CD4-positive, alpha-beta memory T cell (primary cell): ENCODE measurements around the gene CDHR4. TPM values are rescaled to one million over a fixed set of nuclear protein-coding genes. Genes with fewer than 3 reads are reported as not detected.
A peak's percentile ranks its signal among the peaks of the same experiment; 100 is the strongest.
"Not testable (repeated sequence)": the region's sequence is repeated elsewhere in the genome, so short reads cannot be mapped to it uniquely, and the experiment has no call there.

ENCODE experiments used
- CTCF ChIA-PET: fragments of 350-600 bp; sonication (Branson Sonifier 250); formaldehyde crosslinking; loops from one replicate; lab custom pipeline; 2021; ENCODE audit warnings: inconsistent platforms; ENCODE audit not compliant: partially characterized antibody; lab: Charles Lee
- POLR2A ChIA-PET: fragments of 350-600 bp; sonication (Branson Sonifier 250); formaldehyde crosslinking; loops from one replicate; lab custom pipeline; 2021; ENCODE audit not compliant: partially characterized antibody; lab: Charles Lee
- DNase-seq, 5 donors: peaks; one replicate each; pipeline versions ENCODE4 v3.0.0 to v3.0.0-alpha.2; 2020 to 2022; ENCODE audit warnings: mixed read lengths in 1 of 5
- H3K27ac ChIP-seq: one replicate; pipeline ENCODE4 v1.7.0; 2013; ENCODE audit warnings: low read depth, low read length
- H3K27me3 ChIP-seq: 2 replicates; pipeline ENCODE4 v1.7.0; 2013; ENCODE audit warnings: mild to moderate bottlenecking, low read length, moderate library complexity; ENCODE audit not compliant: insufficient read depth
- H3K36me3 ChIP-seq: 2 replicates; pipeline ENCODE4 v1.7.0; 2013; ENCODE audit warnings: mild to moderate bottlenecking, low read length, moderate library complexity; ENCODE audit not compliant: insufficient read depth
- H3K4me1 ChIP-seq: 2 replicates; pipeline ENCODE4 v1.7.0; 2013; ENCODE audit warnings: mild to moderate bottlenecking, low read length, moderate library complexity; ENCODE audit not compliant: insufficient read depth
- H3K4me3 ChIP-seq, 2 donors: one replicate each; pipeline ENCODE4 v1.7.0; 2013; ENCODE audit warnings: low read length in 2 of 2, mild to moderate bottlenecking in 1 of 2
- H3K9me3 ChIP-seq, 2 donors: one replicate each; pipeline ENCODE4 v1.7.0; 2013; ENCODE audit warnings: low read length in 2 of 2, control low read depth in 1 of 2; ENCODE audit not compliant: control insufficient read depth in 1 of 2
- H3K27ac Mint-ChIP-seq, 7 donors: one replicate each; pipeline ENCODE4 v1.8.0; 2020 to 2021; ENCODE audit warnings: mixed read lengths in 7 of 7, mild to moderate bottlenecking in 6 of 7, inconsistent platforms in 3 of 7, moderate library complexity in 3 of 7
- H3K27me3 Mint-ChIP-seq, 2 donors: one replicate each; pipeline ENCODE4 v1.8.0; 2020 to 2021; ENCODE audit warnings: mixed read lengths in 2 of 2
- H3K36me3 Mint-ChIP-seq, 2 donors: one replicate each; pipeline ENCODE4 v1.8.0; 2020 to 2021; ENCODE audit warnings: mixed read lengths in 2 of 2, inconsistent platforms in 1 of 2, mild to moderate bottlenecking in 1 of 2
- H3K4me1 Mint-ChIP-seq, 4 donors: one replicate each; pipeline ENCODE4 v1.8.0; 2020 to 2021; ENCODE audit warnings: mixed read lengths in 4 of 4, mild to moderate bottlenecking in 1 of 4
- H3K4me3 Mint-ChIP-seq, 8 donors: one replicate each; pipeline ENCODE4 v1.8.0; 2020 to 2021; ENCODE audit warnings: mixed read lengths in 8 of 8, mild to moderate bottlenecking in 7 of 8, moderate library complexity in 6 of 8, inconsistent platforms in 3 of 8
- H3K9me3 Mint-ChIP-seq, 8 donors: one replicate each; pipeline ENCODE4 v1.8.0; 2020 to 2021; ENCODE audit warnings: mixed read lengths in 8 of 8, mild to moderate bottlenecking in 5 of 8, inconsistent platforms in 3 of 8, moderate library complexity in 1 of 8
- intact Hi-C: fragments of 100-400 bp; cut with micrococcal nuclease; formaldehyde crosslinking; loops from one replicate; pipeline ENCODE4 v1.15.1; 2023
- polyA plus RNA-seq, 2 donors: library from polyadenylated mRNA; unstranded; fragments of 300-500 nt; fragmentation: Illumina TruSeq; gene quantifications; one replicate each; pipeline ENCODE4 v1.2.3, GENCODE V29; 2021
- total RNA-seq, 2 experiments: library from RNA; stranded (reverse); gene quantifications; one replicate each; pipeline ENCODE4 v1.2.3, GENCODE V29; 2021

The CDHR4 gene
- total and polyA plus RNA-seq, 4 experiments from 2014 or later, result 0.17 TPM; not detected in 3

- Mint-ChIP-seq H3K36me3 (peaks cover 6 to 15% of the 10 kb centered on the region in 2 donors), H3K27me3 (peaks cover 0 to 2% of the 10 kb centered on the region in 2 donors), H3K4me1 (peaks cover 17 to 44% (median 27%) of the 10 kb centered on the region in 4 donors), H3K27ac (peak overlapping the region in 5 of 7 donors; percentile 22 to 82 (median 46)), H3K4me3 (no peak overlapping the region), H3K9me3 (peaks cover 0 to 4% (median 0%) of the 10 kb centered on the region in 8 donors)
- intact Hi-C loops, result loop anchor here (5.0 kb wide), 1 partner anchor 69 kb away; the partner anchor contains the start of gene TRAIP
- Histone ChIP-seq H3K27me3 (no peaks in the 10 kb centered on the region), H3K4me1 (peaks cover 27% of the 10 kb centered on the region), H3K9me3 (no peaks in the 10 kb centered on the region), H3K4me3 (no peak overlapping the region), H3K27ac (no peak overlapping the region), H3K36me3 (no peaks in the 10 kb centered on the region)
- ChIA-PET POLR2A (interaction anchor here (1.0 to 3.5 kb wide), 2 partner anchors 16 to 69 kb away, joined by 4 to 46 read pairs; partner anchors contain the start of genes AMIGO3 and INKA1), CTCF (interaction anchor here (3.0 to 3.7 kb wide), 2 partner anchors 14 to 51 kb away, joined by 12 to 20 read pairs; partner anchors contain the start of gene INKA1)
- DNase-seq, result no peak
Observed at GRCh38 chr3:49788056-49788455, 11.6 kb downstream of the CDHR4 start.

DNA sequence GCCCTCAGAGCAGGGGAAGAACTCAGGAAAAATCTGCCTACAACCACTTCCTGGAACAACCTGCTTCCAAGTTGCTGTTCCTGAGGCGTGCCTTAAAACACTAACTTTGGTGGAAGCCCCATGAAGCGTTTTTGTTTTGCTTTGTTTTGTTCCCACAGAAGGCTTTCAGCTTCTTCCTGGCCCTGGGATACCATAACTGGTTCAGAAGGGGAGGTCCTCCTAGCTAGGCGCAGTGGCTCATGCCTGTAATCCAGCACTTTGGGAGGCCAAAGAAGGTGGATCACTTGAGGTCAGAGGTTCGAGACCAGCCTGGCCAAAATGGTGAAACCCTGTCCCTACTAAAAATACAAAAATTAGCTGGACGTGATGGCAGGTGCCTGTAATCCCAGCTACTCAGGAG lies 12.1 kb downstream of the CDHR4 start:
- Histone ChIP-seq H3K36me3 (no peaks in the 10 kb centered on the region), H3K27ac (no peak overlapping the region), H3K27me3 (no peaks in the 10 kb centered on the region), H3K9me3 (no peaks in the 10 kb centered on the region), H3K4me3 (peak overlapping the region in 1 of 2 donors; percentile 89), H3K4me1 (peaks cover 27% of the 10 kb centered on the region)
- Mint-ChIP-seq H3K27me3 (peaks cover 0 to 2% of the 10 kb centered on the region in 2 donors), H3K4me1 (peaks cover 17 to 45% (median 27%) of the 10 kb centered on the region in 4 donors), H3K27ac (peak overlapping the region; percentile 98 to 99 (median 99)), H3K36me3 (peaks cover 6 to 15% of the 10 kb centered on the region in 2 donors), H3K9me3 (peaks cover 0 to 4% (median 0%) of the 10 kb centered on the region in 8 donors), H3K4me3 (peak overlapping the region in 5 of 8 donors; percentile 13 to 96 (median 92))
- POLR2A ChIA-PET, result interaction anchor here (0.7 to 3.5 kb wide), 5 partner anchors 16 to 152 kb away, joined by 4 to 46 read pairs (median 4); partner anchors contain the start of genes AMIGO3, INKA1, MON1A and RBM6
- intact Hi-C loops, result loop anchor here (5.0 kb wide), 1 partner anchor 70 kb away; the partner anchor contains the start of gene TRAIP
- no peak for DNase-seq
- CTCF ChIA-PET, result interaction anchor here (3.0 to 3.7 kb wide), 2 partner anchors 15 to 51 kb away, joined by 12 to 20 read pairs; partner anchors contain the start of gene INKA1

GRCh38 chr3:49787182-49787464 lies 12.6 kb downstream of the CDHR4 start:
- Histone ChIP-seq H3K4me3 (peak overlapping the region; percentile 48 to 89), H3K4me1 (peaks cover 27% of the 10 kb centered on the region), H3K27me3 (no peaks in the 10 kb centered on the region), H3K9me3 (no peaks in the 10 kb centered on the region), H3K27ac (peak overlapping the region; percentile 89), H3K36me3 (no peaks in the 10 kb centered on the region)
- DNase-seq, result no peak
- Mint-ChIP-seq H3K27ac (peak overlapping the region; percentile 98 to 99 (median 99)), H3K36me3 (peaks cover 6 to 19% of the 10 kb centered on the region in 2 donors), H3K4me1 (peaks cover 17 to 45% (median 28%) of the 10 kb centered on the region in 4 donors), H3K9me3 (peaks cover 0 to 4% (median 0%) of the 10 kb centered on the region in 8 donors), H3K4me3 (peak overlapping the region; percentile 92 to 98 (median 92)), H3K27me3 (peaks cover 0 to 2% of the 10 kb centered on the region in 2 donors)
- intact Hi-C loops, result loop anchor here (5.0 kb wide), 1 partner anchor 70 kb away; the partner anchor contains the start of gene TRAIP
- POLR2A ChIA-PET, result interaction anchor here (0.7 to 3.5 kb wide), 5 partner anchors 17 to 153 kb away, joined by 4 to 46 read pairs (median 4); partner anchors contain the start of genes AMIGO3, INKA1, MON1A and RBM6
- CTCF ChIA-PET, result interaction anchor here (3.0 to 3.7 kb wide), 2 partner anchors 15 to 52 kb away, joined by 12 to 20 read pairs; partner anchors contain the start of gene INKA1

GRCh38 chr3:49786357-49787181 lies 13.1 kb downstream of the CDHR4 start, which contains the start of gene IP6K1:
IP6K1 (minus strand) TSS chr3:49786542; CDS start chr3:49748040, 38,502 bp downstream.
- H3K4me3 ChIP-seq, result peak within 1 kb of the TSS; percentile 79 to 89
- Mint-ChIP-seq H3K9me3 (peaks cover 0 to 4% (median 0%) of the 10 kb centered on the region in 8 donors), H3K4me3 (peak within 1 kb of the TSS; percentile 92 to 98 (median 92)), H3K36me3 (peaks cover 6 to 20% of the 10 kb centered on the region in 2 donors), H3K27ac (peak within 1 kb of the TSS; percentile 98 to 99 (median 99)), H3K27me3 (peaks cover 0 to 2% of the 10 kb centered on the region in 2 donors), H3K4me1 (peaks cover 17 to 46% (median 29%) of the 10 kb centered on the region in 4 donors)
- H3K27me3 ChIP-seq, result no peaks in the 10 kb centered on the region
- peak within 1 kb of the TSS; percentile 89 for H3K27ac ChIP-seq
- no peaks in the 10 kb centered on the region for H3K9me3 ChIP-seq
- DNase-seq, result peak; percentile 98 to 100 (median 99)
- H3K4me1 ChIP-seq, result peaks cover 28% of the 10 kb centered on the region
- ChIA-PET CTCF (interaction anchor here (1.1 to 3.7 kb wide), 3 partner anchors 16 to 52 kb away, joined by 4 to 20 read pairs (median 12); partner anchors contain the start of gene INKA1), POLR2A (interaction anchor here (0.9 to 3.5 kb wide), 15 partner anchors 12 to 765 kb away, joined by 3 to 46 read pairs (median 3); partner anchors contain the start of genes AMIGO3, GMPPB, INKA1 and MON1A)
- intact Hi-C loops, result loop anchor here (1.0 to 5.0 kb wide), 3 partner anchors 16 to 71 kb away; partner anchors contain the start of gene TRAIP
- H3K36me3 ChIP-seq, result no peaks in the 10 kb centered on the region

GRCh38 chr3:49785565-49786356 lies 13.9 kb downstream of the CDHR4 start:
- peaks cover 10 to 28% of the 10 kb centered on the region in 2 donors for H3K36me3 Mint-ChIP-seq
- peaks cover 0 to 2% of the 10 kb centered on the region in 2 donors for H3K27me3 Mint-ChIP-seq
- no peaks in the 10 kb centered on the region for H3K27me3 ChIP-seq
- peak overlapping the region; percentile 91 to 99 (median 94) for H3K27ac Mint-ChIP-seq
- peak overlapping the region; percentile 89 for H3K27ac ChIP-seq
- intact Hi-C loops, result loop anchor here (1.0 to 5.0 kb wide), 3 partner anchors 17 to 72 kb away; partner anchors contain the start of gene TRAIP
- DNase-seq, result peak in 4 of 5 donors; percentile 28 to 50 (median 39)
- H3K4me1 ChIP-seq, result peaks cover 36% of the 10 kb centered on the region
- H3K4me3 ChIP-seq, result peak overlapping the region; percentile 79 to 89
- H3K4me1 Mint-ChIP-seq, result peaks cover 20 to 54% (median 35%) of the 10 kb centered on the region in 4 donors
- no peaks in the 10 kb centered on the region for H3K36me3 ChIP-seq
- peak overlapping the region; percentile 85 to 95 (median 92) for H3K4me3 Mint-ChIP-seq
- ChIA-PET CTCF (interaction anchor here (1.1 to 3.7 kb wide), 3 partner anchors 17 to 53 kb away, joined by 4 to 20 read pairs (median 12); partner anchors contain the start of gene INKA1), POLR2A (interaction anchor here (0.9 to 3.5 kb wide), 14 partner anchors 11 to 764 kb away, joined by 3 to 46 read pairs (median 3); partner anchors contain the start of genes AMIGO3, GMPPB, INKA1 and MON1A)
- no peaks in the 10 kb centered on the region for H3K9me3 ChIP-seq
- H3K9me3 Mint-ChIP-seq, result peaks cover 0 to 4% (median 0%) of the 10 kb centered on the region in 8 donors

- H3K27me3 Mint-ChIP-seq, H3K27ac ChIP-seq, intact Hi-C loops, H3K4me3 ChIP-seq, H3K9me3 ChIP-seq, H3K9me3 Mint-ChIP-seq, DNase-seq, H3K36me3 ChIP-seq, H3K27me3 ChIP-seq: not testable (repeated sequence)
- CTCF ChIA-PET, result interaction anchor here (1.9 kb wide), 1 partner anchor 21 kb away, joined by 5 read pairs; the partner anchor contains the start of gene INKA1
- Mint-ChIP-seq H3K36me3 (peaks cover 22 to 46% of the 10 kb centered on the region in 2 donors), H3K4me3 (peak overlapping the region in 2 of 8 donors; percentile 25 to 43), H3K4me1 (peaks cover 31 to 66% (median 47%) of the 10 kb centered on the region in 4 donors), H3K27ac (peak overlapping the region in 1 of 7 donors; percentile 37)
- POLR2A ChIA-PET, result interaction anchor here (1.8 kb wide), 1 partner anchor 21 kb away, joined by 4 read pairs; the partner anchor contains the start of gene INKA1
- H3K4me1 ChIP-seq, result peaks cover 52% of the 10 kb centered on the region
Observed at GRCh38 chr3:49782277-49782676, 17.4 kb downstream of the CDHR4 start.
